Panc1 (cell line): Measurements from ENCODE around the gene PLS3. TPM values are rescaled to one million over a fixed set of nuclear protein-coding genes. Genes with fewer than 3 reads are reported as not detected.

Source experiments
- ATAC-seq: fragments of 200-7000 bp; cut with Tn5 transposase; 2 replicates; pipeline ENCODE4 v1.9.1; 2020; ENCODE audit warnings: mild to moderate bottlenecking, moderate library complexity
- BruUV-seq: library from RNA; stranded (reverse); fragments of 400-500 nt; replicated peaks from 2 replicates; lab custom pipeline; 2021; lab: Mats Ljungman, UMichigan
- CTCF ChIA-PET: fragments of 300-600 bp; sonication (Branson Sonifier 250); formaldehyde crosslinking; loops from one replicate; lab custom pipeline; 2022; ENCODE audit warnings: antibody characterized with exemption; lab: Charles Lee
- POLR2A ChIA-PET: fragments of 300-600 bp; sonication (Branson Sonifier 250); formaldehyde crosslinking; loops from one replicate; lab custom pipeline; 2022; ENCODE audit warnings: antibody characterized with exemption; lab: Charles Lee
- DNase-seq: peaks from one replicate; pipeline ENCODE4 v3.0.0-alpha.2; 2010; ENCODE audit warnings: low read depth, low spot score
- H3K27ac ChIP-seq: 2 replicates; pipeline ENCODE4 v1.5.1; 2011; ENCODE audit warnings: mild to moderate bottlenecking, low read length, inconsistent platforms
- H3K27me3 ChIP-seq: fragments of 200-500 bp; sonication (Bioruptor generic); 2 replicates; pipeline ENCODE4 v1.6.0; 2014; ENCODE audit warnings: low read length, inconsistent platforms; ENCODE audit not compliant: control insufficient read depth, insufficient read depth
- H3K36me3 ChIP-seq: fragments of 200-500 bp; sonication (Bioruptor generic); 2 replicates; pipeline ENCODE4 v1.5.1; 2014; ENCODE audit warnings: inconsistent platforms, mild to moderate bottlenecking, low read length, moderate library complexity; ENCODE audit not compliant: control insufficient read depth, insufficient read depth
- H3K4me1 ChIP-seq: 2 replicates; pipeline ENCODE4 v1.5.1; 2011; ENCODE audit warnings: inconsistent platforms, mild to moderate bottlenecking, low read length, moderate library complexity; ENCODE audit not compliant: control insufficient read depth, insufficient read depth
- H3K4me3 ChIP-seq, 2 experiments: 2 replicates each; pipeline ENCODE4 v1.5.1; 2011 to 2012; ENCODE audit warnings: low read depth in 2 of 2, low read length in 2 of 2, mild to moderate bottlenecking in 2 of 2, inconsistent platforms in 1 of 2, moderate library complexity in 1 of 2
- H3K9me3 ChIP-seq: fragments of 200-500 bp; sonication (Bioruptor generic); 2 replicates; pipeline ENCODE4 v1.5.1; 2014; ENCODE audit warnings: low read depth, mild to moderate bottlenecking, inconsistent platforms, low read length, moderate library complexity; ENCODE audit not compliant: control insufficient read depth, insufficient read depth
- POLR2AphosphoS5 ChIP-seq: IDR thresholded peaks from 2 replicates; pipeline ENCODE4 v1.6.1; 2012; ENCODE audit warnings: mild to moderate bottlenecking, low read depth, low read length, moderate library complexity
- SIN3A ChIP-seq: IDR thresholded peaks from 2 replicates; pipeline ENCODE4 v1.6.1; 2012; ENCODE audit warnings: low read depth, mild to moderate bottlenecking, low read length, moderate library complexity, borderline replicate concordance; ENCODE audit not compliant: insufficient read depth
- TCF7L2 ChIP-seq: IDR thresholded peaks from 2 replicates; pipeline ENCODE4 v1.6.1; 2011; ENCODE audit warnings: mild to moderate bottlenecking, low read depth, low read length, inconsistent platforms
- in situ Hi-C: cut with HindIII; loops from 2 replicates; pipeline ENCODE4 v1.10.0; 2016; ENCODE audit warnings: low sequenced_read_pairs, low pct_unique_long_range_greater_than_20kb
- intact Hi-C: fragments of 100-400 bp; cut with micrococcal nuclease; formaldehyde crosslinking; loops from one replicate; pipeline ENCODE4 v1.10.0; 2022; ENCODE audit not compliant: unreplicated experiment
- total RNA-seq: library from RNA; stranded (reverse); gene quantifications from one replicate; pipeline ENCODE4 v1.2.1, GENCODE V29; 2021; ENCODE audit not compliant: unreplicated experiment
- TF ChIP-seq, protein P1 (sequence below), 2 experiments: IDR thresholded peaks; 2 replicates each; pipeline ENCODE4 v1.6.1; 2011 to 2012; ENCODE audit warnings: low read depth in 2 of 2, control low read depth in 1 of 2, low read length in 1 of 2, mild to moderate bottlenecking in 1 of 2, moderate library complexity in 1 of 2; ENCODE audit not compliant: insufficient read depth in 1 of 2
- TF ChIP-seq, protein P2 (sequence below): fragments of 450-650 bp; IDR thresholded peaks from 2 replicates; pipeline ENCODE4 v1.5.1; 2017; ENCODE audit warnings: mild to moderate bottlenecking

Gene PLS3
- total RNA-seq, 1 experiment from 2014 or later, result 164 TPM

DNA sequence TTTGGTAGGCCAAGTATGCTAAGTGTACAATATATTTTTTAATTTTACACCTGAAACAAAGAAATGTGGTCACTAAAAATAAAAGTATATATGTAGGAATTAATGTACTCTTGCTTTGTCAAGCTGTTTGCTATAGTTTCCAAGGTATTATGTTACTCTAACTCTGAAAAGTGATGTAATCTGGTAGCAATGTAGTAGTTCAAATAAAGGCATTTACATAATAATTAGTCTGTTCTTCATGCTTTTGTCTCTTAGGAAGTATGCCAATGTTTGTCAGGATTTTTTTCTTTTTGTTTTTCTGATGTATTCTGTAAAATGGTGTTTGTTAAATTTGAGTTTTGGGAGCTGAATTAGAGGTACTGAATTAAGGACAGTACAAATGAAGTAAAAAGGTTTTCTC, 89.5 kb downstream of the PLS3 start:
- H3K27ac ChIP-seq, result no peak overlapping the region
- no peaks in the 10 kb centered on the region for H3K27me3 ChIP-seq
- in situ Hi-C loops, result no loop called here
- no peaks in the 10 kb centered on the region for H3K4me1 ChIP-seq
- peaks cover 23% of the 10 kb centered on the region for H3K36me3 ChIP-seq
- ATAC-seq (no peak), DNase-seq (no peak)
- intact Hi-C loops, result no loop called here
- CTCF ChIA-PET, result no interaction called here
- H3K4me3 ChIP-seq, result no peak overlapping the region
- BruUV-seq, result no TSS peak
- TF ChIP-seq SIN3A, result no peak
- TF ChIP-seq TCF7L2, result no peak
- TF ChIP-seq POLR2AphosphoS5, result no peak
- TF ChIP-seq, protein P1, sequence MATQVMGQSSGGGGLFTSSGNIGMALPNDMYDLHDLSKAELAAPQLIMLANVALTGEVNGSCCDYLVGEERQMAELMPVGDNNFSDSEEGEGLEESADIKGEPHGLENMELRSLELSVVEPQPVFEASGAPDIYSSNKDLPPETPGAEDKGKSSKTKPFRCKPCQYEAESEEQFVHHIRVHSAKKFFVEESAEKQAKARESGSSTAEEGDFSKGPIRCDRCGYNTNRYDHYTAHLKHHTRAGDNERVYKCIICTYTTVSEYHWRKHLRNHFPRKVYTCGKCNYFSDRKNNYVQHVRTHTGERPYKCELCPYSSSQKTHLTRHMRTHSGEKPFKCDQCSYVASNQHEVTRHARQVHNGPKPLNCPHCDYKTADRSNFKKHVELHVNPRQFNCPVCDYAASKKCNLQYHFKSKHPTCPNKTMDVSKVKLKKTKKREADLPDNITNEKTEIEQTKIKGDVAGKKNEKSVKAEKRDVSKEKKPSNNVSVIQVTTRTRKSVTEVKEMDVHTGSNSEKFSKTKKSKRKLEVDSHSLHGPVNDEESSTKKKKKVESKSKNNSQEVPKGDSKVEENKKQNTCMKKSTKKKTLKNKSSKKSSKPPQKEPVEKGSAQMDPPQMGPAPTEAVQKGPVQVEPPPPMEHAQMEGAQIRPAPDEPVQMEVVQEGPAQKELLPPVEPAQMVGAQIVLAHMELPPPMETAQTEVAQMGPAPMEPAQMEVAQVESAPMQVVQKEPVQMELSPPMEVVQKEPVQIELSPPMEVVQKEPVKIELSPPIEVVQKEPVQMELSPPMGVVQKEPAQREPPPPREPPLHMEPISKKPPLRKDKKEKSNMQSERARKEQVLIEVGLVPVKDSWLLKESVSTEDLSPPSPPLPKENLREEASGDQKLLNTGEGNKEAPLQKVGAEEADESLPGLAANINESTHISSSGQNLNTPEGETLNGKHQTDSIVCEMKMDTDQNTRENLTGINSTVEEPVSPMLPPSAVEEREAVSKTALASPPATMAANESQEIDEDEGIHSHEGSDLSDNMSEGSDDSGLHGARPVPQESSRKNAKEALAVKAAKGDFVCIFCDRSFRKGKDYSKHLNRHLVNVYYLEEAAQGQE (IDR thresholded peaks at IDR 0.05; ENCODE audit: insufficient read depth in 1 of 2, low read depth in 2 of 2, low read length in 1 of 2), result no peak
- TF ChIP-seq, protein P2, sequence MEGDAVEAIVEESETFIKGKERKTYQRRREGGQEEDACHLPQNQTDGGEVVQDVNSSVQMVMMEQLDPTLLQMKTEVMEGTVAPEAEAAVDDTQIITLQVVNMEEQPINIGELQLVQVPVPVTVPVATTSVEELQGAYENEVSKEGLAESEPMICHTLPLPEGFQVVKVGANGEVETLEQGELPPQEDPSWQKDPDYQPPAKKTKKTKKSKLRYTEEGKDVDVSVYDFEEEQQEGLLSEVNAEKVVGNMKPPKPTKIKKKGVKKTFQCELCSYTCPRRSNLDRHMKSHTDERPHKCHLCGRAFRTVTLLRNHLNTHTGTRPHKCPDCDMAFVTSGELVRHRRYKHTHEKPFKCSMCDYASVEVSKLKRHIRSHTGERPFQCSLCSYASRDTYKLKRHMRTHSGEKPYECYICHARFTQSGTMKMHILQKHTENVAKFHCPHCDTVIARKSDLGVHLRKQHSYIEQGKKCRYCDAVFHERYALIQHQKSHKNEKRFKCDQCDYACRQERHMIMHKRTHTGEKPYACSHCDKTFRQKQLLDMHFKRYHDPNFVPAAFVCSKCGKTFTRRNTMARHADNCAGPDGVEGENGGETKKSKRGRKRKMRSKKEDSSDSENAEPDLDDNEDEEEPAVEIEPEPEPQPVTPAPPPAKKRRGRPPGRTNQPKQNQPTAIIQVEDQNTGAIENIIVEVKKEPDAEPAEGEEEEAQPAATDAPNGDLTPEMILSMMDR, result no peak
- no peaks in the 10 kb centered on the region for H3K9me3 ChIP-seq
- POLR2A ChIA-PET, result no interaction called here

DNA sequence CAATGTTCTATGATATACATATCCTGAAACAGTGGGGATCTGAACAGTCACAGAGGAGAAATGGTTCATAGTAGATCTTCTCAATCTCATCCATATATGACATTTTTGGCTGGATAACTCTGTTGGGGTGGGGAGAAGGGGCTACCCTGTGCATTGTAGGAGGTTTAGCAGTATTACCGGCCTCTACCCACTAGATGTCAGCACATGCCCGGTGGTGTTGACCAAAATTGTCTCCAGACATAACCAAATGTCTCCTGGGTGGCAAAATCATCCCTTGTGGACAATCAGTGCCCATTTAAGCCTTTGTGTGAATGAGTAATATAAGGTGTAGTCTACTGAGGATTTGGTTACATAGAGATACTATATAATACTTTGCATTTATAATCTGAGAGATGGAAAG, 89.9 kb downstream of the PLS3 start:
- H3K27ac ChIP-seq, result no peak overlapping the region

More for the DNA sequence above, 89.9 kb downstream of the PLS3 start:
- no peak for TF ChIP-seq SIN3A
- TF ChIP-seq, protein P2, result peak; percentile 77
- no peak for TF ChIP-seq POLR2AphosphoS5
- TF ChIP-seq TCF7L2, result no peak
- no peak for DNase-seq
- no TSS peak for BruUV-seq
- H3K27me3 ChIP-seq, result no peaks in the 10 kb centered on the region
- peak; percentile 81 for ATAC-seq
- intact Hi-C loops, result no loop called here
- no peaks in the 10 kb centered on the region for H3K4me1 ChIP-seq
- no peak overlapping the region for H3K4me3 ChIP-seq
- in situ Hi-C loops, result no loop called here
- H3K9me3 ChIP-seq, result no peaks in the 10 kb centered on the region
- POLR2A ChIA-PET, result no interaction called here
- CTCF ChIA-PET, result no interaction called here
- H3K36me3 ChIP-seq, result peaks cover 23% of the 10 kb centered on the region
